ENCODE data around the gene PHB1.

DNA sequence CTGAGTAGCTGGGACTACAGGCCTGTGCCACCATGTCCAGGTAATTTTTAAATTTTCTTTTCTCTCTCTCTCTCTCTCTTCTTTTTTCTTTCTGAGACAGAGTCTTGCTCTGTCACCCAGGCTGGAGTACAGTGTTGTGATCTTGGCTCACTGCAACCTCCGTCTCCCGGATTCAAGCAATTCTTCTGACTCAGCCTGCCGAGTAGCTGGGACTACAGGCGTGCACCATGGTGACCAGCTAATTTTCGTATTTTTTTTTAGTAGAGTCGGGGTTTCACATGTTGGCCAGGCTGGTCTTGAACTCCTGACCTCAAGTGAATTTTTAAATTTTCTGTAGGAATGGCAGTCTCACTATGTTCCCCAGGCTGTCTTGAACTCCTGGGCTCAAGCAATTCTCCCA lies 41.6 kb downstream of the PHB1 start:
- no peak for TF ChIP-seq POLR2A (IDR thresholded peaks at IDR 0.05)
- TF ChIP-seq, protein P1, sequence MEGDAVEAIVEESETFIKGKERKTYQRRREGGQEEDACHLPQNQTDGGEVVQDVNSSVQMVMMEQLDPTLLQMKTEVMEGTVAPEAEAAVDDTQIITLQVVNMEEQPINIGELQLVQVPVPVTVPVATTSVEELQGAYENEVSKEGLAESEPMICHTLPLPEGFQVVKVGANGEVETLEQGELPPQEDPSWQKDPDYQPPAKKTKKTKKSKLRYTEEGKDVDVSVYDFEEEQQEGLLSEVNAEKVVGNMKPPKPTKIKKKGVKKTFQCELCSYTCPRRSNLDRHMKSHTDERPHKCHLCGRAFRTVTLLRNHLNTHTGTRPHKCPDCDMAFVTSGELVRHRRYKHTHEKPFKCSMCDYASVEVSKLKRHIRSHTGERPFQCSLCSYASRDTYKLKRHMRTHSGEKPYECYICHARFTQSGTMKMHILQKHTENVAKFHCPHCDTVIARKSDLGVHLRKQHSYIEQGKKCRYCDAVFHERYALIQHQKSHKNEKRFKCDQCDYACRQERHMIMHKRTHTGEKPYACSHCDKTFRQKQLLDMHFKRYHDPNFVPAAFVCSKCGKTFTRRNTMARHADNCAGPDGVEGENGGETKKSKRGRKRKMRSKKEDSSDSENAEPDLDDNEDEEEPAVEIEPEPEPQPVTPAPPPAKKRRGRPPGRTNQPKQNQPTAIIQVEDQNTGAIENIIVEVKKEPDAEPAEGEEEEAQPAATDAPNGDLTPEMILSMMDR (IDR thresholded peaks at IDR 0.05): no peak
- TF ChIP-seq EP300 (IDR thresholded peaks at IDR 0.05): no peak

Data from tibial nerve (tissue), 4 donors.